B cell (primary cell): Measurements from ENCODE around the gene MRPS24. TPM values are rescaled to one million over a fixed set of nuclear protein-coding genes. Genes with fewer than 3 reads are reported as not detected.
"Not testable (repeated sequence)": the region's sequence is repeated elsewhere in the genome, so short reads cannot be mapped to it uniquely, and the experiment has no call there.

Source experiments
- ATAC-seq: fragments of 200-7000 bp; cut with Tn5 transposase; one replicate; pipeline ENCODE4 v1.10.0; 2021; ENCODE audit warnings: low read depth, mild to moderate bottlenecking, moderate number of reproducible peaks, moderate library complexity
- CTCF ChIA-PET: fragments of 350-600 bp; sonication (Branson Sonifier 250); formaldehyde crosslinking; loops from one replicate; lab custom pipeline; 2021; ENCODE audit warnings: antibody characterized with exemption, inconsistent platforms; lab: Charles Lee
- POLR2A ChIA-PET: fragments of 350-600 bp; sonication (Branson Sonifier 250); formaldehyde crosslinking; loops from one replicate; lab custom pipeline; 2021; ENCODE audit warnings: antibody characterized with exemption; lab: Charles Lee
- DNase-seq: peaks from one replicate; pipeline ENCODE4 v3.0.0; 2013
- H2AFZ ChIP-seq: 2 replicates; pipeline ENCODE4 v1.6.1; 2012; ENCODE audit warnings: mild to moderate bottlenecking, low read depth, low read length; ENCODE audit not compliant: insufficient read depth, poor library complexity, severe bottlenecking
- H3K27ac ChIP-seq, 2 donors: 1 replicate in 1 of 2; 2 replicates in 1 of 2; pipeline ENCODE4 v1.5.1; 2012 to 2013; ENCODE audit warnings: low read length in 2 of 2, mild to moderate bottlenecking in 2 of 2, moderate library complexity in 1 of 2
- H3K27me3 ChIP-seq, 4 experiments: fragments of 200-600 bp in 1 of 4; sonication (generic) in 1 of 4; replicated peaks in 1 of 4; 1 replicate in 2 of 4; 2 replicates in 2 of 4; pipeline versions ENCODE4 v1.6.1 to v1.7.0; 2013 to 2016; ENCODE audit warnings: low read length in 3 of 4, mild to moderate bottlenecking in 2 of 4, mixed read lengths in 1 of 4, moderate library complexity in 1 of 4; ENCODE audit not compliant: insufficient read depth in 4 of 4, control insufficient read depth in 3 of 4; ENCODE audit errors: control extremely low read depth in 1 of 4
- H3K36me3 ChIP-seq, 2 experiments: replicated peaks in 1 of 2; 1 replicate in 1 of 2; 2 replicates in 1 of 2; pipeline versions ENCODE4 v1.6.1 to v1.7.1; 2013; ENCODE audit warnings: low read length in 1 of 2; ENCODE audit not compliant: insufficient read depth in 2 of 2, control insufficient read depth in 1 of 2; ENCODE audit errors: control extremely low read depth in 1 of 2, extremely low read depth in 1 of 2
- H3K4me1 ChIP-seq, 2 donors: fragments of 200-600 bp in 1 of 2; sonication (generic) in 1 of 2; 1 replicate in 1 of 2; 2 replicates in 1 of 2; pipeline versions ENCODE4 v1.5.1 to v1.6.1; 2013 to 2017; ENCODE audit warnings: low read length in 2 of 2; ENCODE audit not compliant: control insufficient read depth in 2 of 2, insufficient read depth in 2 of 2
- H3K4me2 ChIP-seq: replicated peaks from 2 replicates; pipeline ENCODE3; 2012; ENCODE audit warnings: mild to moderate bottlenecking, low read depth, low read length; ENCODE audit not compliant: poor library complexity, severe bottlenecking
- H3K4me3 ChIP-seq, 5 experiments: fragments of 200-600 bp in 1 of 5; sonication (generic) in 1 of 5; 1 replicate in 3 of 5; 2 replicates in 2 of 5; pipeline versions ENCODE4 v1.5.1 to v1.7.0; 2011 to 2016; ENCODE audit warnings: low read length in 4 of 5, mild to moderate bottlenecking in 4 of 5, low read depth in 2 of 5, control low read depth in 1 of 5, moderate library complexity in 1 of 5; ENCODE audit not compliant: insufficient read depth in 1 of 5; ENCODE audit errors: control extremely low read depth in 1 of 5, extremely low read depth in 1 of 5
- H3K79me2 ChIP-seq: fragments of 200-600 bp; sonication (generic); one replicate; pipeline ENCODE4 v1.6.0; 2016; ENCODE audit warnings: low read length; ENCODE audit not compliant: control insufficient read depth, insufficient read depth
- H3K9ac ChIP-seq: fragments of 200-600 bp; sonication (generic); 2 replicates; pipeline ENCODE4 v1.6.1; 2017; ENCODE audit warnings: mild to moderate bottlenecking, low read length, moderate library complexity
- H3K9me3 ChIP-seq, 3 donors: one replicate each; pipeline versions ENCODE4 v1.6.1 to v1.7.1; 2013; ENCODE audit warnings: low read length in 2 of 3; ENCODE audit not compliant: control insufficient read depth in 2 of 3, insufficient read depth in 1 of 3; ENCODE audit errors: control extremely low read depth in 1 of 3
- H4K20me1 ChIP-seq: 2 replicates; pipeline ENCODE4 v1.6.0; 2012; ENCODE audit warnings: mild to moderate bottlenecking, low read length; ENCODE audit not compliant: insufficient read depth, control insufficient read depth, poor library complexity, severe bottlenecking
- H3K27ac Mint-ChIP-seq: one replicate; pipeline ENCODE4 v1.8.0; 2021; ENCODE audit warnings: mixed read lengths
- H3K27me3 Mint-ChIP-seq: one replicate; pipeline ENCODE4 v1.8.0; 2021; ENCODE audit warnings: mixed read lengths
- H3K4me1 Mint-ChIP-seq: one replicate; pipeline ENCODE4 v1.8.0; 2021; ENCODE audit warnings: mixed read lengths
- H3K4me3 Mint-ChIP-seq: one replicate; pipeline ENCODE4 v1.8.0; 2021; ENCODE audit warnings: mixed read lengths
- H3K9me3 Mint-ChIP-seq: one replicate; pipeline ENCODE4 v1.8.0; 2022; ENCODE audit warnings: mixed read lengths; ENCODE audit not compliant: insufficient read depth
- EZH2 ChIP-seq: IDR thresholded peaks from 2 replicates; pipeline ENCODE4 v1.6.1; 2012; ENCODE audit warnings: borderline replicate concordance, low read depth, mild to moderate bottlenecking, moderate library complexity, low read length; ENCODE audit not compliant: insufficient read depth, poor library complexity, severe bottlenecking
- WGBS: methylation state at CpG from one replicate; pipeline ENCODE4 v1.1.5; 2013; ENCODE audit warnings: missing lambda C conversion rate; ENCODE audit not compliant: insufficient coverage; 5-methylcytosine and 5-hydroxymethylcytosine counted together
- intact Hi-C: fragments of 100-400 bp; cut with micrococcal nuclease; formaldehyde crosslinking; loops from one replicate; pipeline ENCODE4 v1.10.0; 2022
- polyA plus RNA-seq: library from polyadenylated mRNA; depleted of rRNA; stranded (reverse); fragments of >200 nt; gene quantifications from 2 replicates; pipeline ENCODE4 v1.2.3, GENCODE V29; 2012
- total RNA-seq, 2 donors: library from RNA; stranded (reverse); fragments of 120-200 nt in 1 of 2; gene quantifications; 1 replicate in 1 of 2; 2 replicates in 1 of 2; pipeline versions ENCODE4 v1.2.3 to v1.2.4, GENCODE V29; 2013 to 2022
- TF ChIP-seq, protein P1 (sequence below): fragments of 200-600 bp; IDR thresholded peaks from one replicate; pipeline ENCODE4 v1.8.0; 2022; ENCODE audit warnings: antibody characterized with exemption, mild to moderate bottlenecking

The MRPS24 gene
- total and polyA plus RNA-seq, 2 donors (not counting 1 experiment from before 2014, with no cell fraction given): 54.1 to 102 TPM

DNA sequence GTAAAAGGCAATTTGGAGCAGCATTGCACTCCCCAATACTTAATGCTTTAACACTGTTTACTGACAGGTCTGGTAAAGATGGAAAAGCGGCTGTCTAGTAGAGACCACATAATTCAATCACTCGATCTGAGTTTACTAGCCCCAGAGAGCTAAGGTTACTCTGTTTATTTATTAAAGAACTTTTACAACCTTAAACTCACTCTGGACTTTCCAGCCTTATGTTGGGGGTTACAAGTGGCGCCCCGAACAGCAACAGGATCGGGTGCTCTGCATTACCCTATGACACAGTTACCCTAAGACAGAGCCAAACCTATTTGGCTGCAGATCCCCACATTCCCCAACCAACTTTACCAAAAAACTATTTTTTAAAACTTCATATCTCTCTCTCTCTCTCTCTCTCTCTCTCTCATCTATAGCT, 43.9 kb downstream of the MRPS24 start:
- TF ChIP-seq, protein P1, sequence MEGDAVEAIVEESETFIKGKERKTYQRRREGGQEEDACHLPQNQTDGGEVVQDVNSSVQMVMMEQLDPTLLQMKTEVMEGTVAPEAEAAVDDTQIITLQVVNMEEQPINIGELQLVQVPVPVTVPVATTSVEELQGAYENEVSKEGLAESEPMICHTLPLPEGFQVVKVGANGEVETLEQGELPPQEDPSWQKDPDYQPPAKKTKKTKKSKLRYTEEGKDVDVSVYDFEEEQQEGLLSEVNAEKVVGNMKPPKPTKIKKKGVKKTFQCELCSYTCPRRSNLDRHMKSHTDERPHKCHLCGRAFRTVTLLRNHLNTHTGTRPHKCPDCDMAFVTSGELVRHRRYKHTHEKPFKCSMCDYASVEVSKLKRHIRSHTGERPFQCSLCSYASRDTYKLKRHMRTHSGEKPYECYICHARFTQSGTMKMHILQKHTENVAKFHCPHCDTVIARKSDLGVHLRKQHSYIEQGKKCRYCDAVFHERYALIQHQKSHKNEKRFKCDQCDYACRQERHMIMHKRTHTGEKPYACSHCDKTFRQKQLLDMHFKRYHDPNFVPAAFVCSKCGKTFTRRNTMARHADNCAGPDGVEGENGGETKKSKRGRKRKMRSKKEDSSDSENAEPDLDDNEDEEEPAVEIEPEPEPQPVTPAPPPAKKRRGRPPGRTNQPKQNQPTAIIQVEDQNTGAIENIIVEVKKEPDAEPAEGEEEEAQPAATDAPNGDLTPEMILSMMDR: no peak
- no peak for TF ChIP-seq EZH2
- DNase-seq (no peak), ATAC-seq (no peak)
- Histone ChIP-seq H4K20me1 (no peaks in the 10 kb centered on the region), H2AFZ (no peak overlapping the region), H3K9ac (no peak overlapping the region), H3K9me3 (peaks cover 0 to 4% (median 0%) of the 10 kb centered on the region in 3 donors), H3K27me3 (peaks cover 0 to 10% (median 5%) of the 10 kb centered on the region in 4 experiments), H3K27ac (no peak overlapping the region), H3K79me2 (no peaks in the 10 kb centered on the region), H3K36me3 (no peaks in the 10 kb centered on the region), H3K4me3 (no peak overlapping the region), H3K4me2 (no peak overlapping the region), H3K4me1 (no peaks in the 10 kb centered on the region)
- H3K4me3 Mint-ChIP-seq: no peak overlapping the region
- H3K27me3 Mint-ChIP-seq: peaks cover 56% of the 10 kb centered on the region
- CTCF ChIA-PET: interaction anchor here (0.6 kb wide), 1 partner anchor 110 kb away, joined by 3 read pairs; no protein-coding TSS in a partner anchor
- H3K9me3 Mint-ChIP-seq: no peaks in the 10 kb centered on the region
- POLR2A ChIA-PET: no interaction called here
- WGBS: 100% methylated on average over 1 of the region's 5 CpGs
- no peaks in the 10 kb centered on the region for H3K4me1 Mint-ChIP-seq
- H3K27ac Mint-ChIP-seq: no peak overlapping the region
- intact Hi-C loops: no loop called here

DNA sequence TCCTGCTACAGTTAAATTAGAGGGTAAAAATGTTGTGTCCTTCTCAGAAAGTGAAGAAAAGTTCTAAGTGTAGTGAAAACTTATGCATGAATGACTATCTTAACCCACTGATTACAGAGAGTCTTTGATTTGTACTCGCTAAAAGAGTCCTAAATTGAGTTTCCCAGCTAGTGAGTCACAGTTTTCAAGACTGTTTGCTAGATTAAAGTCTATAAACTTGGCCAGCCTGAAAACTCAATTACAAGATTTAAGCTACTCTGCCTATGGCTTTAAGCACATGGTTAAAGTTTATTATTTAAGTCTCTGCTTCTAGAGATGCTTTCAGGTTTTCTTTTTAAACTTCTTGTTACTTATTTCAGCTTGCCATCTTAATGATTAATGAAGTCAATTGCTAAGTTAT, 44.4 kb downstream of the MRPS24 start:
- no peak for ATAC-seq
- TF ChIP-seq EZH2: no peak
- TF ChIP-seq, protein P1: no peak
- no peaks in the 10 kb centered on the region for H3K36me3 ChIP-seq
- no peaks in the 10 kb centered on the region for H4K20me1 ChIP-seq
- no peaks in the 10 kb centered on the region for H3K4me1 Mint-ChIP-seq
- no CpG with 5 or more reads among the region's 1 CpG for WGBS
- CTCF ChIA-PET: interaction anchor here (0.6 kb wide), 1 partner anchor 111 kb away, joined by 3 read pairs; no protein-coding TSS in a partner anchor
- POLR2A ChIA-PET: no interaction called here
- no peak overlapping the region for H2AFZ ChIP-seq
- no peak for DNase-seq
- no peaks in the 10 kb centered on the region for H3K79me2 ChIP-seq
- H3K27me3 Mint-ChIP-seq: peaks cover 60% of the 10 kb centered on the region
- no peak overlapping the region for H3K4me3 Mint-ChIP-seq
- H3K9me3 Mint-ChIP-seq: no peaks in the 10 kb centered on the region
- no peak overlapping the region for H3K9ac ChIP-seq
- H3K4me3 ChIP-seq: no peak overlapping the region
- intact Hi-C loops: no loop called here
- H3K27ac Mint-ChIP-seq: no peak overlapping the region
- H3K4me1 ChIP-seq: no peaks in the 10 kb centered on the region
- no peak overlapping the region for H3K4me2 ChIP-seq
- peaks cover 0 to 10% (median 5%) of the 10 kb centered on the region in 4 experiments for H3K27me3 ChIP-seq
- no peak overlapping the region for H3K27ac ChIP-seq
- H3K9me3 ChIP-seq: peaks cover 0 to 2% (median 0%) of the 10 kb centered on the region in 3 donors

DNA sequence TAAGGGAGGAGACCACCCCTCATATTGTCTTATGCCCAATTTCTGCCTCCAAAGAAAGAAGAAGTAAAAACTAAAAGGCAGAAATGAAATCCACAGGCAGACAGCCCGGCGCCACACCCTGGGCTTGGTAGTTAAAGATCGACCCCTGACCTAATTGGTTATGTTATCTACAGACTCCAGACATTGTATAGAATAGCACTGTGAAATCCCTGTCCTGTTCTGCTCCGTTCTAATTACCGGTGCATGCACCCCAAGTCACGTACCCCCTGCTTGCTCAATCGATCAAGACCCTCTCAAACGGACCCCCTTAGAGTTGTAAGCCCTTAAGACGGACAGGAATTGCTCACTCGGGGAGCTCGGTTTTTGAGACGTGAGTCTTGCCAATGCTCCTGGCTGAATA, 44.8 kb downstream of the MRPS24 start:
- H3K4me3 Mint-ChIP-seq, H4K20me1 ChIP-seq, H3K9me3 ChIP-seq, ATAC-seq, POLR2A ChIA-PET, H3K79me2 ChIP-seq, H3K27ac ChIP-seq, CTCF ChIA-PET, H3K4me3 ChIP-seq, H3K9ac ChIP-seq, H3K36me3 ChIP-seq, H3K4me1 Mint-ChIP-seq, H3K9me3 Mint-ChIP-seq, H3K4me1 ChIP-seq, DNase-seq, H2AFZ ChIP-seq, H3K27ac Mint-ChIP-seq, intact Hi-C loops, H3K4me2 ChIP-seq: not testable (repeated sequence)
- H3K27me3 ChIP-seq: peaks cover 0 to 10% (median 5%) of the 10 kb centered on the region in 4 experiments
- peaks cover 60% of the 10 kb centered on the region for H3K27me3 Mint-ChIP-seq
- WGBS: 97% methylated on average over 6 of the region's 12 CpGs
